Amniotic stem cell (primary cell): Measurements from ENCODE around the gene MUC6.

ENCODE experiments used
- DNase-seq: peaks from one replicate; lab custom pipeline; 2025; lab: John Stamatoyannopoulos, UW

MUC6 gene

GRCh38 chr11:1036931-1037330 lies 413 bp upstream of the MUC6 start:
- no peak for DNase-seq

- DNase-seq, result no peak
These were observed 788 bp downstream of the MUC6 start for GRCh38 chr11:1035577-1036283.

GRCh38 chr11:1034456-1035295 lies 1.8 kb downstream of the MUC6 start:
- no peak for DNase-seq

GRCh38 chr11:1034001-1034400 lies 2.5 kb downstream of the MUC6 start:
- DNase-seq, result no peak

- no peak for DNase-seq
These were observed 3.3 kb downstream of the MUC6 start for GRCh38 chr11:1033016-1033798.

GRCh38 chr11:1032310-1032891 lies 4.1 kb downstream of the MUC6 start:
- no peak for DNase-seq

GRCh38 chr11:1031121-1031899 lies 5.2 kb downstream of the MUC6 start:
- DNase-seq, result no peak

- DNase-seq, result no peak
These were observed 6.0 kb downstream of the MUC6 start for GRCh38 chr11:1030556-1030955.

GRCh38 chr11:1030086-1030485 lies 6.4 kb downstream of the MUC6 start:
- no peak for DNase-seq

- no peak for DNase-seq
These were observed 6.9 kb downstream of the MUC6 start for GRCh38 chr11:1029654-1030053.

- DNase-seq, result no peak
These were observed 7.5 kb downstream of the MUC6 start for GRCh38 chr11:1029051-1029450.

GRCh38 chr11:1028616-1029015 lies 7.9 kb downstream of the MUC6 start:
- DNase-seq, result no peak

GRCh38 chr11:1028291-1028540 lies 8.3 kb downstream of the MUC6 start:
- DNase-seq, result no peak

GRCh38 chr11:1027483-1028290 lies 8.8 kb downstream of the MUC6 start:
- DNase-seq, result no peak

- no peak for DNase-seq
These were observed 9.7 kb downstream of the MUC6 start for GRCh38 chr11:1026641-1027482.

- DNase-seq, result no peak
These were observed 10.4 kb downstream of the MUC6 start for GRCh38 chr11:1026163-1026450.

GRCh38 chr11:1025410-1026162 lies 10.9 kb downstream of the MUC6 start:
- no peak for DNase-seq

GRCh38 chr11:1024597-1025409 lies 11.7 kb downstream of the MUC6 start:
- DNase-seq, result no peak
